ENCODE results near the gene KLHL26.

DNA sequence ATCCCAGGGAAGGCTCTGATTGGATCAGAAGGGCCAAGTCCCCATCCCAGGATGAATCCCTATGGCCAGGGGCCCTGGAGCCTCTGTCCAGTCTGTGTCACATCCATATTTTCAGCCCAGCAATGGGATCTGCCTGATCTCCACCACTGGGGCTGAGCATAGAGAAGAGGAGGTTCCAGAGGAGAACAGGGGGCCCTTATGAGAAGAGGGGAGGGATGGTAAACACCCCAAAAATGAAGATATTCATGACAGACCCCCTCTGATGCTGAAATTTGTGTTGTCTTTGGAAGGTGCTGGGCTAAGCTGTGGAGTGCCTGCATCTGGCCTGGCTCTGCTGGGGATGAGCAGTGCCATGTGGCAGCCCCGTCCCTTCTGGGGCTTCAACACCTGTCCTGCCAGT is 14.5 kb downstream of the KLHL26 start:
- TF ChIP-seq, protein P1, sequence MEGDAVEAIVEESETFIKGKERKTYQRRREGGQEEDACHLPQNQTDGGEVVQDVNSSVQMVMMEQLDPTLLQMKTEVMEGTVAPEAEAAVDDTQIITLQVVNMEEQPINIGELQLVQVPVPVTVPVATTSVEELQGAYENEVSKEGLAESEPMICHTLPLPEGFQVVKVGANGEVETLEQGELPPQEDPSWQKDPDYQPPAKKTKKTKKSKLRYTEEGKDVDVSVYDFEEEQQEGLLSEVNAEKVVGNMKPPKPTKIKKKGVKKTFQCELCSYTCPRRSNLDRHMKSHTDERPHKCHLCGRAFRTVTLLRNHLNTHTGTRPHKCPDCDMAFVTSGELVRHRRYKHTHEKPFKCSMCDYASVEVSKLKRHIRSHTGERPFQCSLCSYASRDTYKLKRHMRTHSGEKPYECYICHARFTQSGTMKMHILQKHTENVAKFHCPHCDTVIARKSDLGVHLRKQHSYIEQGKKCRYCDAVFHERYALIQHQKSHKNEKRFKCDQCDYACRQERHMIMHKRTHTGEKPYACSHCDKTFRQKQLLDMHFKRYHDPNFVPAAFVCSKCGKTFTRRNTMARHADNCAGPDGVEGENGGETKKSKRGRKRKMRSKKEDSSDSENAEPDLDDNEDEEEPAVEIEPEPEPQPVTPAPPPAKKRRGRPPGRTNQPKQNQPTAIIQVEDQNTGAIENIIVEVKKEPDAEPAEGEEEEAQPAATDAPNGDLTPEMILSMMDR (conservative IDR thresholded peaks at IDR 0.05 in 1 of 2, IDR thresholded peaks at IDR 0.05 in 1 of 2; ENCODE audit: extremely low read depth in 1 of 2, insufficient read depth in 1 of 2, low read depth in 1 of 2, low read length in 2 of 2) = no peak
- TF ChIP-seq EZH2 (IDR thresholded peaks at IDR 0.05; ENCODE audit: borderline replicate concordance, low read length) = no peak

All from mammary epithelial cell (primary cell).